Choroid plexus epithelial cell (primary cell): ENCODE data around the gene COL5A1.
A peak's percentile ranks its signal among the peaks of the same experiment; 100 is the strongest.

ENCODE experiments used
- DNase-seq: peaks from one replicate; pipeline ENCODE4 v3.0.0-alpha.2; 2010; ENCODE audit warnings: low read depth
- H3K4me3 ChIP-seq: 2 replicates; pipeline ENCODE4 v1.5.1; 2011; ENCODE audit warnings: low read depth, mild to moderate bottlenecking, control low read depth, low read length, moderate library complexity
- TF ChIP-seq, protein P1 (sequence below): conservative IDR thresholded peaks from 2 replicates; pipeline ENCODE4 v1.5.1; 2011; ENCODE audit warnings: low read depth, mild to moderate bottlenecking, control low read depth, inconsistent platforms, low read length, moderate library complexity

The COL5A1 gene

DNA sequence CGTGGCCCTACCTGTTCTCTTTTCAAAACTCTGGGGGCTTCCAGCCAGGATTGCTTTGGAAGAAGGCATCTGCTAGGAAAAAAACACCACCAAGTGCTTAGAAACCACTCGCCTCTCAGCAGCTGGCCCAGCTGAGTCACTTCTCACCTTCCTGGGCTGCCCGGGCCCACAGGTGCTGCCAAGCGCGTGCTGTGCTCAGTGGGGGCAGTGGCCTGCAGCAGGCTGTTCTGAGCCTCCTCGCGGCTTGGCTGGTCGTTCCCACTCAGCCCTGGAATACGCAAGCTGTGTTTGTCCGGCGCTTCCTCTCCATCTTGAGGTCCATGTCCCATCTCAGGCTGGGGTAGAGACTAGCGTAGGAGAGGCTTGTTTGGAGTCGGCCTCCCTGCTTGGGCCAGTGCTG, 136.6 kb downstream of the COL5A1 start:
- no peak overlapping the region for H3K4me3 ChIP-seq
- peak; percentile 28 for DNase-seq
- TF ChIP-seq, protein P1, sequence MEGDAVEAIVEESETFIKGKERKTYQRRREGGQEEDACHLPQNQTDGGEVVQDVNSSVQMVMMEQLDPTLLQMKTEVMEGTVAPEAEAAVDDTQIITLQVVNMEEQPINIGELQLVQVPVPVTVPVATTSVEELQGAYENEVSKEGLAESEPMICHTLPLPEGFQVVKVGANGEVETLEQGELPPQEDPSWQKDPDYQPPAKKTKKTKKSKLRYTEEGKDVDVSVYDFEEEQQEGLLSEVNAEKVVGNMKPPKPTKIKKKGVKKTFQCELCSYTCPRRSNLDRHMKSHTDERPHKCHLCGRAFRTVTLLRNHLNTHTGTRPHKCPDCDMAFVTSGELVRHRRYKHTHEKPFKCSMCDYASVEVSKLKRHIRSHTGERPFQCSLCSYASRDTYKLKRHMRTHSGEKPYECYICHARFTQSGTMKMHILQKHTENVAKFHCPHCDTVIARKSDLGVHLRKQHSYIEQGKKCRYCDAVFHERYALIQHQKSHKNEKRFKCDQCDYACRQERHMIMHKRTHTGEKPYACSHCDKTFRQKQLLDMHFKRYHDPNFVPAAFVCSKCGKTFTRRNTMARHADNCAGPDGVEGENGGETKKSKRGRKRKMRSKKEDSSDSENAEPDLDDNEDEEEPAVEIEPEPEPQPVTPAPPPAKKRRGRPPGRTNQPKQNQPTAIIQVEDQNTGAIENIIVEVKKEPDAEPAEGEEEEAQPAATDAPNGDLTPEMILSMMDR: no peak

- TF ChIP-seq, protein P1: peak; percentile 81
- no peak overlapping the region for H3K4me3 ChIP-seq
- DNase-seq: peak; percentile 70
These were observed 137.3 kb downstream of the COL5A1 start for GRCh38 chr9:134778841-134779411.

DNA sequence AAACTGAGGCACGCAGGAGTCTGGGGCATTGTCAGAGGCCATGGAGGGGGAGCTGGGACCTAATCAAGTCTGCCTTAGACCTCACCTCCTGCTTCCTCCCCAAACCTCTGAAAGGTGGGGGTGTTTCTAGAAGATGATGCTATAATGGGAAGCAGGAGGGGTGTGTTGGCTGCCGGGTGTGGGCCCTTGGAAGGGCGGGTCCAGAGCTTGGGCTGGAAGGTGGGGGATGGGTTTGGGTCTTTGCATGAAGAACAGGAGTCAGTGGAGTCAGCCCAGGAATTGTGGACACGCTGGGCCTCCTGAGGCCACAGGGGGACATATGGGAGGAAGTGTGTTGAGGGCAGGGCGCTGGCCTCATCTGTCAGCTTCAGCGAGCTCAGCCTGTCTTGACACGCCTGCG, 138.0 kb downstream of the COL5A1 start:
- DNase-seq: no peak
- H3K4me3 ChIP-seq: no peak overlapping the region

GRCh38 chr9:134781591-134782302, 140.1 kb downstream of the COL5A1 start:
- no peak overlapping the region for H3K4me3 ChIP-seq
- DNase-seq: no peak
- TF ChIP-seq, protein P1: peak; percentile 45

More for the DNA sequence above, 138.0 kb downstream of the COL5A1 start:
- TF ChIP-seq, protein P1: no peak

DNA sequence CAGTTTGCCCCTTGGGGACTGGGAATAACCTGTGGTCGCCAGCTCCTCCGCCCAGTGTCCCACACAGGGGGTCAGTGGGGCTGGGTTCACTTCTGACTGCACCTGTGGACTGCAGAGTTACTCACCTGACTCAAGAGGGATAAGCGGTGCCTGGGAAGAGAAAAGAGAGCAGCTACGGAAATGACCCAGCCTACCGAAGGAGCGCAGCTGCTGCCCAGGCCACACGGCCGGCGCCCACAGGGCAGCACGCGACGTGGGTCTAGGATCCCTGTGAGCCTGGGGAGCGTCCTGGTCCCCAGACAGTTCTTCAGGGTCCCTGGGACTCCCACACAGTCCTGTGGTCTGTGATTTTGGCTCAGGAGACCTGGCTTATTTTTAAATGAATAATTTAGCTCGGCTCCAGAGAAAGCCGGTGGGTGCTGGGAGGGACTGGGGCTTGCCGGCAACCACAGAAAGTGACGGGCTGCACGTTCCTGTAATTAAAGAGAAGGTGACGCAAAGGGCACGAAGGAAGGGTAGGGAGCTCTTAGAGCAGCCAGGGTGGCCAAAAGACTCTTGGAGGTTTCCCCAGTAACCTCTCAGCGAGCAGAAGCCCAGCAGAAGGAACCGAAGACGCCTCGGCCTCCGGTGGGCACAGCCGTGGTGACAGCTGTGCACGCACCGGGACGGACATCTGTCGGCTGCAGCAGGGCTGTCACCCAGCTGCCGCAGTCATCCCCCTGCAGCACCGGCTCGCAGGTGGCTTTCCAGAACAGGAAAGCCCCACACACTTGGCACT, 141.5 kb downstream of the COL5A1 start:
- no peak for DNase-seq
- no peak overlapping the region for H3K4me3 ChIP-seq
- TF ChIP-seq, protein P1: no peak

DNA sequence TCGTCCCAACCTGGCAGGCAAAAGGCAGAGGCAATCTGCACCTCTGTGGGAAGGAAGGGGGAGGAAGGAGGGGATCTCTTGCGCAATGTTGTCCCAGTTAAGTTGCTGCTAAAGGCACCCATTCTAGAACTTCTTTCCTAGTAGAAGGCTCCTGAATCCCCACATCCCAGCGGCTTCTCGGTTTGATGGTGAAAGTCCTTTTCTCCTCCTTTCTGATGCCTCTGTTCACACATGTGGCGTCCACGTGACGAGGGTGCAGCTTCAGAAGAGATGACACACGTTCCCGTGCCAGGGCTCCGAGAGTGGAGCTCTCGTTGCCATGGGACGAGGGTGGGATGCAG, 142.1 kb downstream of the COL5A1 start:
- DNase-seq: no peak
- TF ChIP-seq, protein P1: no peak
- H3K4me3 ChIP-seq: no peak overlapping the region
